ENCODE measurements around the gene ZFR.
A peak's percentile ranks its signal among the peaks of the same experiment; 100 is the strongest.

ZFR gene

DNA sequence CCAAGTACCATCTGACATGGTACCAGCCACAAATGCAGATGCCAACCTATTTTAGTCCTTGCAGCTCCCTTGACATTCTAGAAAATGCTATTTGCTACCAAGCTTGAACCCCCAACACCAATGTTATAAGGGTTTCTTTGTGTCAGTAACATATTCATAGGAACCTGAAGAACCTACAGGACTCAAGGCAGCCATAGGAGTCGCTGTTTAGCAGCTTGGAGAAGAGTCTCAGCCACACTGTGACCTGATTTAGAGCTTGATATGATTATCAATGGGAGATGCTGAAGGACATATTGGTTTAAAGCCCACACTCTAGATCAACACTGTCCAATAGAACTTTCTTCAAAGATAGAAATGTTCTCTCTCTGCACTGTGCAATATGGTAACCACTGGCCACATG is 6.4 kb upstream of the ZFR start:
- TF ChIP-seq, protein P1, sequence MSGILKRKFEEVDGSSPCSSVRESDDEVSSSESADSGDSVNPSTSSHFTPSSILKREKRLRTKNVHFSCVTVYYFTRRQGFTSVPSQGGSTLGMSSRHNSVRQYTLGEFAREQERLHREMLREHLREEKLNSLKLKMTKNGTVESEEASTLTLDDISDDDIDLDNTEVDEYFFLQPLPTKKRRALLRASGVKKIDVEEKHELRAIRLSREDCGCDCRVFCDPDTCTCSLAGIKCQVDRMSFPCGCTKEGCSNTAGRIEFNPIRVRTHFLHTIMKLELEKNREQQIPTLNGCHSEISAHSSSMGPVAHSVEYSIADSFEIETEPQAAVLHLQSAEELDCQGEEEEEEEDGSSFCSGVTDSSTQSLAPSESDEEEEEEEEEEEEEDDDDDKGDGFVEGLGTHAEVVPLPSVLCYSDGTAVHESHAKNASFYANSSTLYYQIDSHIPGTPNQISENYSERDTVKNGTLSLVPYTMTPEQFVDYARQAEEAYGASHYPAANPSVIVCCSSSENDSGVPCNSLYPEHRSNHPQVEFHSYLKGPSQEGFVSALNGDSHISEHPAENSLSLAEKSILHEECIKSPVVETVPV (CRISPR knock-in tag; IDR thresholded peaks at IDR 0.05): no peak
- TF ChIP-seq ZC3H10 (CRISPR knock-in tag; IDR thresholded peaks at IDR 0.05) (no peak), ISL1 (CRISPR knock-in tag; IDR thresholded peaks at IDR 0.05) (no peak), ZNF70 (CRISPR knock-in tag; IDR thresholded peaks at IDR 0.05) (no peak), ZFP30 (CRISPR knock-in tag; IDR thresholded peaks at IDR 0.05) (no peak), TOX (CRISPR knock-in tag; IDR thresholded peaks at IDR 0.05; ENCODE audit: borderline replicate concordance) (no peak), ESRRG (CRISPR knock-in tag; IDR thresholded peaks at IDR 0.05) (no peak), ZNF565 (CRISPR knock-in tag; conservative IDR thresholded peaks at IDR 0.05; ENCODE audit: low read depth) (no peak), RARB (CRISPR knock-in tag; IDR thresholded peaks at IDR 0.05) (no peak), PPARA (CRISPR knock-in tag; IDR thresholded peaks at IDR 0.05; ENCODE audit: borderline replicate concordance) (no peak), ZFP3 (CRISPR knock-in tag; IDR thresholded peaks at IDR 0.05) (no peak), CSDC2 (CRISPR knock-in tag; IDR thresholded peaks at IDR 0.05) (no peak), BACH2 (CRISPR knock-in tag; IDR thresholded peaks at IDR 0.05; ENCODE audit: borderline replicate concordance) (no peak), TCF4 (CRISPR knock-in tag; IDR thresholded peaks at IDR 0.05; ENCODE audit: borderline replicate concordance) (no peak)
- TF ChIP-seq, protein P2, sequence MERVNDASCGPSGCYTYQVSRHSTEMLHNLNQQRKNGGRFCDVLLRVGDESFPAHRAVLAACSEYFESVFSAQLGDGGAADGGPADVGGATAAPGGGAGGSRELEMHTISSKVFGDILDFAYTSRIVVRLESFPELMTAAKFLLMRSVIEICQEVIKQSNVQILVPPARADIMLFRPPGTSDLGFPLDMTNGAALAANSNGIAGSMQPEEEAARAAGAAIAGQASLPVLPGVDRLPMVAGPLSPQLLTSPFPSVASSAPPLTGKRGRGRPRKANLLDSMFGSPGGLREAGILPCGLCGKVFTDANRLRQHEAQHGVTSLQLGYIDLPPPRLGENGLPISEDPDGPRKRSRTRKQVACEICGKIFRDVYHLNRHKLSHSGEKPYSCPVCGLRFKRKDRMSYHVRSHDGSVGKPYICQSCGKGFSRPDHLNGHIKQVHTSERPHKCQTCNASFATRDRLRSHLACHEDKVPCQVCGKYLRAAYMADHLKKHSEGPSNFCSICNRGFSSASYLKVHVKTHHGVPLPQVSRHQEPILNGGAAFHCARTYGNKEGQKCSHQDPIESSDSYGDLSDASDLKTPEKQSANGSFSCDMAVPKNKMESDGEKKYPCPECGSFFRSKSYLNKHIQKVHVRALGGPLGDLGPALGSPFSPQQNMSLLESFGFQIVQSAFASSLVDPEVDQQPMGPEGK (CRISPR knock-in tag; IDR thresholded peaks at IDR 0.05; ENCODE audit: borderline replicate concordance): no peak
- TF ChIP-seq, protein P3, sequence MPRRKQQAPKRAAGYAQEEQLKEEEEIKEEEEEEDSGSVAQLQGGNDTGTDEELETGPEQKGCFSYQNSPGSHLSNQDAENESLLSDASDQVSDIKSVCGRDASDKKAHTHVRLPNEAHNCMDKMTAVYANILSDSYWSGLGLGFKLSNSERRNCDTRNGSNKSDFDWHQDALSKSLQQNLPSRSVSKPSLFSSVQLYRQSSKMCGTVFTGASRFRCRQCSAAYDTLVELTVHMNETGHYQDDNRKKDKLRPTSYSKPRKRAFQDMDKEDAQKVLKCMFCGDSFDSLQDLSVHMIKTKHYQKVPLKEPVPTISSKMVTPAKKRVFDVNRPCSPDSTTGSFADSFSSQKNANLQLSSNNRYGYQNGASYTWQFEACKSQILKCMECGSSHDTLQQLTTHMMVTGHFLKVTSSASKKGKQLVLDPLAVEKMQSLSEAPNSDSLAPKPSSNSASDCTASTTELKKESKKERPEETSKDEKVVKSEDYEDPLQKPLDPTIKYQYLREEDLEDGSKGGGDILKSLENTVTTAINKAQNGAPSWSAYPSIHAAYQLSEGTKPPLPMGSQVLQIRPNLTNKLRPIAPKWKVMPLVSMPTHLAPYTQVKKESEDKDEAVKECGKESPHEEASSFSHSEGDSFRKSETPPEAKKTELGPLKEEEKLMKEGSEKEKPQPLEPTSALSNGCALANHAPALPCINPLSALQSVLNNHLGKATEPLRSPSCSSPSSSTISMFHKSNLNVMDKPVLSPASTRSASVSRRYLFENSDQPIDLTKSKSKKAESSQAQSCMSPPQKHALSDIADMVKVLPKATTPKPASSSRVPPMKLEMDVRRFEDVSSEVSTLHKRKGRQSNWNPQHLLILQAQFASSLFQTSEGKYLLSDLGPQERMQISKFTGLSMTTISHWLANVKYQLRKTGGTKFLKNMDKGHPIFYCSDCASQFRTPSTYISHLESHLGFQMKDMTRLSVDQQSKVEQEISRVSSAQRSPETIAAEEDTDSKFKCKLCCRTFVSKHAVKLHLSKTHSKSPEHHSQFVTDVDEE (CRISPR knock-in tag; IDR thresholded peaks at IDR 0.05): no peak
- 0 out of 3 replicates have a peak, but pooled peaks have one; percentile 32 for ATAC-seq

DNA sequence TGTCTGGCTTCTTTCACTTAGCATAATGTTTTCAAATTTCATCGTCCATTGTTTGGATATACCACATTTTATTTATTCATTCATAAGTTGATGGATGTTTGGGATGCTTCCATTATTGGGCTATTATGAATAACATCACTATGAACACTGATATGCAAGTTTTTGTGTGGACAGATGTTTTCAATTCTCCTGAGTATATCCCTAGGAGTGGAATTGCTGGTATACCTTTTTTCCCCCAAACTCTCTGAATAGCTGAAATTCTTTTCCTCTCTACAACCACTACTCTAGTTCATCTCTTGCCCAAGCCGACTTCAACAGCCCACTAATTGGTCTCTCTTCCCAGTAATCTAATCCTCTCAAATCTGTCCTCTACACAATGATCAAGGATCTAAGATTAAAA is 4.7 kb upstream of the ZFR start:
- ATAC-seq: peak; percentile 15
- TF ChIP-seq ISL1 (CRISPR knock-in tag; IDR thresholded peaks at IDR 0.05) (no peak), RARB (CRISPR knock-in tag; IDR thresholded peaks at IDR 0.05) (no peak), ZFP30 (CRISPR knock-in tag; IDR thresholded peaks at IDR 0.05) (no peak), SNAI2 (CRISPR knock-in tag; IDR thresholded peaks at IDR 0.05) (no peak), GLIS3 (CRISPR knock-in tag; IDR thresholded peaks at IDR 0.05) (no peak), ZNF8 (CRISPR knock-in tag; IDR thresholded peaks at IDR 0.05) (no peak), CSDC2 (CRISPR knock-in tag; IDR thresholded peaks at IDR 0.05) (no peak), OSR1 (CRISPR knock-in tag; IDR thresholded peaks at IDR 0.05) (no peak), ZNF565 (CRISPR knock-in tag; conservative IDR thresholded peaks at IDR 0.05; ENCODE audit: low read depth) (no peak)
- TF ChIP-seq, protein P4, sequence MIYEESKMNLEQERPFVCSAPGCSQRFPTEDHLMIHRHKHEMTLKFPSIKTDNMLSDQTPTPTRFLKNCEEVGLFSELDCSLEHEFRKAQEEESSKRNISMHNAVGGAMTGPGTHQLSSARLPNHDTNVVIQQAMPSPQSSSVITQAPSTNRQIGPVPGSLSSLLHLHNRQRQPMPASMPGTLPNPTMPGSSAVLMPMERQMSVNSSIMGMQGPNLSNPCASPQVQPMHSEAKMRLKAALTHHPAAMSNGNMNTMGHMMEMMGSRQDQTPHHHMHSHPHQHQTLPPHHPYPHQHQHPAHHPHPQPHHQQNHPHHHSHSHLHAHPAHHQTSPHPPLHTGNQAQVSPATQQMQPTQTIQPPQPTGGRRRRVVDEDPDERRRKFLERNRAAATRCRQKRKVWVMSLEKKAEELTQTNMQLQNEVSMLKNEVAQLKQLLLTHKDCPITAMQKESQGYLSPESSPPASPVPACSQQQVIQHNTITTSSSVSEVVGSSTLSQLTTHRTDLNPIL (CRISPR knock-in tag; IDR thresholded peaks at IDR 0.05; ENCODE audit: low read depth): no peak
- TF ChIP-seq, protein P5, sequence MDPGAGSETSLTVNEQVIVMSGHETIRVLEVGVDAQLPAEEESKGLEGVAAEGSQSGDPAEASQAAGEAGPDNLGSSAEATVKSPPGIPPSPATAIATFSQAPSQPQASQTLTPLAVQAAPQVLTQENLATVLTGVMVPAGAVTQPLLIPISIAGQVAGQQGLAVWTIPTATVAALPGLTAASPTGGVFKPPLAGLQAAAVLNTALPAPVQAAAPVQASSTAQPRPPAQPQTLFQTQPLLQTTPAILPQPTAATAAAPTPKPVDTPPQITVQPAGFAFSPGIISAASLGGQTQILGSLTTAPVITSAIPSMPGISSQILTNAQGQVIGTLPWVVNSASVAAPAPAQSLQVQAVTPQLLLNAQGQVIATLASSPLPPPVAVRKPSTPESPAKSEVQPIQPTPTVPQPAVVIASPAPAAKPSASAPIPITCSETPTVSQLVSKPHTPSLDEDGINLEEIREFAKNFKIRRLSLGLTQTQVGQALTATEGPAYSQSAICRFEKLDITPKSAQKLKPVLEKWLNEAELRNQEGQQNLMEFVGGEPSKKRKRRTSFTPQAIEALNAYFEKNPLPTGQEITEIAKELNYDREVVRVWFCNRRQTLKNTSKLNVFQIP (CRISPR knock-in tag; IDR thresholded peaks at IDR 0.05; ENCODE audit: borderline replicate concordance, low read depth): no peak

DNA sequence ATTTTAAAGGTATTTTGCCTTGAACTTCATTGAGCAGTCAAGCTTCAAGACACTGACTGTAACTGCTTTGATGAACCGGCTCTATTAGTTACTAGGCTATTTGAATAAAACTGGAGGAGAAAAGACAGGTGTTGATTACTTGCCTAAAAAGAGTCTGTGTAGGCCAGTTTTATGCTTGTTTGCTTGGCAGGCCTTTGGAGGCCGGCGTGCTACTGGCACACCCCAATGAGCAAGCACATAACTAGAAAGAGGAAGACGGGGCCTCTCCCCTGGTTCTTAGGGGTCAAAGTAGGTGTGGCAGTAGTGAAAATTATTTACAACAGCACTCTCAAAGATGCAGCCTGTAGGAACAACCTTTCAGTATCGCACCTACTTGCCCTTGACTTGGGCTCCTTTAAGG is 2.1 kb upstream of the ZFR start:
- ATAC-seq: no peak
- TF ChIP-seq ZNF565 (CRISPR knock-in tag; conservative IDR thresholded peaks at IDR 0.05; ENCODE audit: low read depth) (no peak), RARB (CRISPR knock-in tag; IDR thresholded peaks at IDR 0.05) (no peak), SNAI2 (CRISPR knock-in tag; IDR thresholded peaks at IDR 0.05) (no peak), TOX (CRISPR knock-in tag; IDR thresholded peaks at IDR 0.05; ENCODE audit: borderline replicate concordance) (no peak), ISL1 (CRISPR knock-in tag; IDR thresholded peaks at IDR 0.05) (no peak), TCF4 (CRISPR knock-in tag; IDR thresholded peaks at IDR 0.05; ENCODE audit: borderline replicate concordance) (no peak), ESRRG (CRISPR knock-in tag; IDR thresholded peaks at IDR 0.05) (no peak), PPARA (CRISPR knock-in tag; IDR thresholded peaks at IDR 0.05; ENCODE audit: borderline replicate concordance) (no peak), ZC3H10 (CRISPR knock-in tag; IDR thresholded peaks at IDR 0.05) (no peak), CSDC2 (CRISPR knock-in tag; IDR thresholded peaks at IDR 0.05) (no peak), GLIS3 (CRISPR knock-in tag; IDR thresholded peaks at IDR 0.05) (no peak), ZNF70 (CRISPR knock-in tag; IDR thresholded peaks at IDR 0.05) (no peak), OSR1 (CRISPR knock-in tag; IDR thresholded peaks at IDR 0.05) (no peak)
- TF ChIP-seq, protein P3 (CRISPR knock-in tag; IDR thresholded peaks at IDR 0.05): no peak
- TF ChIP-seq, protein P4 (CRISPR knock-in tag; IDR thresholded peaks at IDR 0.05; ENCODE audit: low read depth): no peak
